H1 (cell line): ENCODE data around the gene AFF2. TPM values are rescaled to one million over a fixed set of nuclear protein-coding genes. Genes with fewer than 3 reads are reported as not detected.

Experiments used
- CTCF ChIA-PET: fragments of 300-600 bp; sonication (Branson Sonifier 250); formaldehyde crosslinking; loops from one replicate; lab custom pipeline; 2021; ENCODE audit not compliant: partially characterized antibody; lab: Charles Lee
- POLR2A ChIA-PET: fragments of 300-600 bp; sonication (Branson Sonifier 250); formaldehyde crosslinking; loops from one replicate; lab custom pipeline; 2021; ENCODE audit warnings: inconsistent platforms; ENCODE audit not compliant: partially characterized antibody; lab: Charles Lee
- DNase-seq, 2 experiments: peaks; one replicate each; pipeline versions ENCODE4 v3.0.0 to v3.0.0-alpha.2; 2010 to 2022; ENCODE audit warnings: low spot score in 2 of 2, low read depth in 1 of 2, mixed read lengths in 1 of 2
- FAIRE-seq: peaks from 2 replicates; lab custom pipeline; 2011; peaks lifted over from hg19 to GRCh38; lab: Jason Lieb, UNC
- H2AFZ ChIP-seq: 2 replicates; pipeline ENCODE4 v1.8.1; 2012; ENCODE audit warnings: low read length, inconsistent platforms
- H2AK5ac ChIP-seq: 2 replicates; pipeline ENCODE4 v1.6.1; 2013; ENCODE audit warnings: low read depth, low read length
- H2BK120ac ChIP-seq: replicated peaks from 2 replicates; pipeline ENCODE3; 2013; ENCODE audit warnings: low read depth, low read length, inconsistent platforms
- H2BK12ac ChIP-seq: 2 replicates; pipeline ENCODE4 v1.6.1; 2013; ENCODE audit warnings: low read depth, low read length
- H2BK15ac ChIP-seq: 2 replicates; pipeline ENCODE4 v1.6.1; 2013; ENCODE audit warnings: low read length
- H2BK20ac ChIP-seq: 2 replicates; pipeline ENCODE4 v1.6.1; 2013; ENCODE audit warnings: low read length
- H2BK5ac ChIP-seq: 2 replicates; pipeline ENCODE4 v1.6.1; 2013; ENCODE audit warnings: low read depth, low read length
- H3K14ac ChIP-seq: 2 replicates; pipeline ENCODE4 v1.6.1; 2013; ENCODE audit warnings: inconsistent platforms; ENCODE audit not compliant: insufficient read length
- H3K18ac ChIP-seq: 2 replicates; pipeline ENCODE4 v1.6.1; 2013; ENCODE audit warnings: low read length; ENCODE audit errors: extremely low read depth
- H3K23ac ChIP-seq: 2 replicates; pipeline ENCODE4 v1.6.1; 2013; ENCODE audit warnings: inconsistent platforms; ENCODE audit not compliant: insufficient read length
- H3K23me2 ChIP-seq: 2 replicates; pipeline ENCODE4 v1.6.1; 2013; ENCODE audit warnings: low read depth, low read length
- H3K27ac ChIP-seq: 2 replicates; pipeline ENCODE4 v1.6.1; 2011; ENCODE audit warnings: low read depth, low read length, inconsistent platforms
- H3K27me3 ChIP-seq, 4 experiments: replicated peaks in 1 of 4; 1 replicate in 1 of 4; 2 replicates in 3 of 4; pipeline versions ENCODE4 v1.6.1 to v1.8.1; 2011 to 2013; ENCODE audit warnings: low read length in 3 of 4, mild to moderate bottlenecking in 3 of 4, inconsistent platforms in 2 of 4, mixed read lengths in 2 of 4, moderate library complexity in 1 of 4; ENCODE audit not compliant: control insufficient read depth in 3 of 4, insufficient read depth in 3 of 4; ENCODE audit errors: extremely low read depth in 1 of 4
- H3K36me3 ChIP-seq, 4 experiments: 2 replicates each; pipeline versions ENCODE4 v1.6.1 to v1.8.1; 2011 to 2013; ENCODE audit warnings: mild to moderate bottlenecking in 4 of 4, low read length in 3 of 4, moderate library complexity in 2 of 4, control low read depth in 1 of 4, inconsistent platforms in 1 of 4; ENCODE audit not compliant: insufficient read depth in 4 of 4, control insufficient read depth in 2 of 4
- H3K4ac ChIP-seq: replicated peaks from 2 replicates; pipeline ENCODE3; 2013; ENCODE audit warnings: low read length, low read depth, mixed read lengths, inconsistent platforms; ENCODE audit not compliant: insufficient read length
- H3K4me1 ChIP-seq, 4 experiments: replicated peaks in 1 of 4; 1 replicate in 1 of 4; 2 replicates in 3 of 4; pipeline versions ENCODE4 v1.6.1 to v1.8.1; 2011 to 2013; ENCODE audit warnings: low read length in 3 of 4, inconsistent platforms in 2 of 4, mixed read lengths in 1 of 4; ENCODE audit not compliant: insufficient read depth in 4 of 4, control insufficient read depth in 3 of 4
- H3K4me2 ChIP-seq, 2 experiments: 2 replicates each; pipeline versions ENCODE4 v1.6.1 to v1.8.1; 2011 to 2013; ENCODE audit warnings: low read depth in 2 of 2, low read length in 2 of 2, control low read depth in 1 of 2, inconsistent platforms in 1 of 2, mild to moderate bottlenecking in 1 of 2; ENCODE audit not compliant: insufficient read depth in 1 of 2
- H3K4me3 ChIP-seq, 4 experiments: fragments of 200-600, 300-600 bp in 1 of 4; sonication (generic), shearing (Covaris generic), sonication (Bioruptor Twin) in 1 of 4; 2 replicates each; pipeline versions ENCODE4 v1.5.1 to v1.8.1; 2011 to 2016; ENCODE audit warnings: low read length in 4 of 4, low read depth in 3 of 4, control low read depth in 2 of 4, inconsistent platforms in 2 of 4, mild to moderate bottlenecking in 2 of 4, mixed read lengths in 1 of 4, moderate library complexity in 1 of 4; ENCODE audit not compliant: insufficient read depth in 2 of 4; ENCODE audit errors: extremely low read depth in 1 of 4
- H3K56ac ChIP-seq: replicated peaks from 2 replicates; pipeline ENCODE3; 2013; ENCODE audit warnings: low read depth, mild to moderate bottlenecking, mixed read lengths, low read length, inconsistent platforms; ENCODE audit not compliant: insufficient read length
- H3K79me1 ChIP-seq: 2 replicates; pipeline ENCODE4 v1.6.1; 2013; ENCODE audit warnings: low read depth, low read length, control low read depth
- H3K79me2 ChIP-seq, 2 experiments: 2 replicates each; pipeline versions ENCODE4 v1.6.1 to v1.8.1; 2012 to 2013; ENCODE audit warnings: low read length in 2 of 2, mild to moderate bottlenecking in 2 of 2, inconsistent platforms in 1 of 2; ENCODE audit not compliant: insufficient read depth in 2 of 2, control insufficient read depth in 1 of 2
- H3K9ac ChIP-seq, 4 experiments: replicated peaks in 1 of 4; 1 replicate in 1 of 4; 2 replicates in 3 of 4; pipeline versions ENCODE4 v1.6.1 to v1.8.1; 2011 to 2013; ENCODE audit warnings: low read depth in 3 of 4, low read length in 3 of 4, control low read depth in 2 of 4, mild to moderate bottlenecking in 2 of 4, moderate library complexity in 2 of 4, inconsistent platforms in 1 of 4; ENCODE audit errors: extremely low read depth in 1 of 4
- H3K9me3 ChIP-seq, 2 experiments: 2 replicates each; pipeline versions ENCODE4 v1.6.1 to v1.8.1; 2012 to 2013; ENCODE audit warnings: mild to moderate bottlenecking in 2 of 2, moderate library complexity in 2 of 2, control low read depth in 1 of 2, inconsistent platforms in 1 of 2, low read depth in 1 of 2, low read length in 1 of 2, mixed read lengths in 1 of 2; ENCODE audit not compliant: insufficient read depth in 2 of 2
- H4K20me1 ChIP-seq, 2 experiments: replicated peaks in 1 of 2; 2 replicates each; pipeline versions ENCODE3 to v1.8.1; 2011 to 2013; ENCODE audit warnings: inconsistent platforms in 2 of 2, low read length in 2 of 2, mild to moderate bottlenecking in 1 of 2; ENCODE audit not compliant: insufficient read depth in 2 of 2, control insufficient read depth in 1 of 2
- H4K5ac ChIP-seq: 2 replicates; pipeline ENCODE4 v1.6.1; 2013; ENCODE audit warnings: low read length, low read depth, mixed read lengths, inconsistent platforms; ENCODE audit not compliant: insufficient read length
- H4K8ac ChIP-seq: 2 replicates; pipeline ENCODE4 v1.8.0; 2013; ENCODE audit warnings: mild to moderate bottlenecking, moderate library complexity, low read length, inconsistent platforms; ENCODE audit not compliant: insufficient read depth; ENCODE audit errors: extremely low read depth
- H4K91ac ChIP-seq: replicated peaks from 2 replicates; pipeline ENCODE3; 2013; ENCODE audit warnings: low read length, mixed read lengths, inconsistent platforms; ENCODE audit not compliant: insufficient read length
- BACH1 ChIP-seq: IDR thresholded peaks from 2 replicates; pipeline ENCODE4 v1.6.1; 2012; ENCODE audit warnings: low read length, improper control_type of control experiment
- CREB1 ChIP-seq: IDR thresholded peaks from 2 replicates; pipeline ENCODE4 v1.6.1; 2012; ENCODE audit warnings: inconsistent platforms
- EP300 ChIP-seq, 2 experiments: IDR thresholded peaks; 1 replicate in 1 of 2; 2 replicates in 1 of 2; pipeline ENCODE4 v1.6.1; 2011 to 2012; ENCODE audit warnings: low read depth in 2 of 2, low read length in 2 of 2, mild to moderate bottlenecking in 2 of 2, borderline replicate concordance in 1 of 2, inconsistent platforms in 1 of 2, moderate library complexity in 1 of 2
- HDAC2 ChIP-seq, 2 experiments: fragments of 300-600 bp in 1 of 2; sonication (generic) in 1 of 2; IDR thresholded peaks; 2 replicates each; pipeline ENCODE4 v1.6.1; 2011 to 2012; ENCODE audit warnings: low read depth in 2 of 2, low read length in 2 of 2, mild to moderate bottlenecking in 2 of 2, moderate library complexity in 2 of 2, borderline replicate concordance in 1 of 2, inconsistent platforms in 1 of 2
- JUN ChIP-seq: IDR thresholded peaks from 2 replicates; pipeline ENCODE4 v1.6.1; 2011; ENCODE audit warnings: low read depth, mild to moderate bottlenecking, improper control_type of control experiment, low read length
- NRF1 ChIP-seq: IDR thresholded peaks from 2 replicates; pipeline ENCODE4 v1.6.1; 2011; ENCODE audit warnings: mild to moderate bottlenecking, low read depth, low read length, improper control_type of control experiment
- POLR2AphosphoS5 ChIP-seq: IDR thresholded peaks from 2 replicates; pipeline ENCODE4 v1.6.1; 2011; ENCODE audit warnings: low read depth, low read length
- RBBP5 ChIP-seq: IDR thresholded peaks from 2 replicates; pipeline ENCODE4 v1.7.1; 2012; ENCODE audit warnings: low read depth, mild to moderate bottlenecking, inconsistent platforms, low read length, moderate library complexity, borderline replicate concordance
- RFX5 ChIP-seq: IDR thresholded peaks from 2 replicates; pipeline ENCODE4 v1.6.1; 2011; ENCODE audit warnings: low read depth, low read length, improper control_type of control experiment, borderline replicate concordance
- YY1 ChIP-seq: IDR thresholded peaks from 2 replicates; pipeline ENCODE4 v1.6.1; 2011; ENCODE audit warnings: low read depth, mild to moderate bottlenecking, low read length
- ZNF274 ChIP-seq: IDR thresholded peaks from 2 replicates; pipeline ENCODE4 v1.7.0; 2012; ENCODE audit warnings: low read length, borderline replicate concordance; ENCODE audit errors: extremely low read depth
- polyA plus RNA-seq, 7 experiments: library from polyadenylated mRNA; depleted of rRNA in 3 of 7; stranded (reverse) in 5 of 7; unstranded in 2 of 7; fragments of >200 nt in 5 of 7; fragments of 200-250 nt in 2 of 7; gene quantifications; 1 replicate in 5 of 7; 2 replicates in 1 of 7; 4 replicates in 1 of 7; pipeline versions ENCODE4 v1.2.1 to v1.2.3, GENCODE V29; 2011 to 2013; ENCODE audit warnings: missing spikeins in 2 of 7, mixed read lengths in 2 of 7
- total RNA-seq: library from RNA; stranded (reverse); fragmentation: NEBNext Ultra II Directional; extraction: Animal tissue kit (Norgen Biotek cat#: 25700); gene quantifications from 2 replicates; pipeline ENCODE4 v1.2.1, GENCODE V29; 2021

AFF2 gene
- total and polyA plus RNA-seq, 2 of the 8 experiments (the other 6 are each of a cell fraction or from before 2014, with no cell fraction given): 2.0 to 7.3 TPM

DNA sequence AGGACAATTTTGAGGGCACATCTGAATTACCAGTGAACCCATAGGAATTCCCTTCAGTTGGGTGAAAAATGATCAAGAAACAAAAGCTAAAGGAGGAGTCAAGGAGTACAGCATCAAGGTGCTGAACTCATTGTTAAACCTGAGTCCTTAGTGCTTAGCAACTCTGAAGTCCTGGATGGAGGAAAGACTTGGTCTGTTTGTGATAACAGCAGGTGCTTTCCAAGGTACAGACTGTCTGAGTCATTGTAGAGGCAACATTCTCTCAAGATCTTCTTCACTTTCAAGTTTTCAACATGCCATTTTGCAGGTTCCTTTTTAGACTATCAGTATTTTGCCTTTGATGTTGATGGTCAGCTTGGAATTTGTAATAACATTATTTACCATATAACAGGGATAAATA is 293.9 kb downstream of the AFF2 start:
- no peak overlapping the region for H3K27ac ChIP-seq
- no peak overlapping the region for H3K18ac ChIP-seq
- H3K4me2 ChIP-seq: no peak overlapping the region
- no peak overlapping the region for H2BK5ac ChIP-seq
- H2BK120ac ChIP-seq: no peak overlapping the region
- TF ChIP-seq POLR2AphosphoS5 (no peak), RBBP5 (no peak), HDAC2 (IDR thresholded peaks at IDR 0.05; ENCODE audit: borderline replicate concordance in 1 of 2, low read depth in 2 of 2, low read length in 2 of 2) (no peak), ZNF274 (no peak), CREB1 (no peak), EP300 (IDR thresholded peaks at IDR 0.05; ENCODE audit: borderline replicate concordance in 1 of 2, low read depth in 2 of 2, low read length in 2 of 2) (no peak), JUN (no peak), YY1 (no peak), BACH1 (no peak), RFX5 (no peak), NRF1 (no peak)
- no peaks in the 10 kb centered on the region for H4K20me1 ChIP-seq
- H4K5ac ChIP-seq: no peak overlapping the region
- H3K56ac ChIP-seq: no peak overlapping the region
- no peaks in the 10 kb centered on the region for H3K79me2 ChIP-seq
- no peaks in the 10 kb centered on the region for H3K9me3 ChIP-seq
- H3K14ac ChIP-seq: no peak overlapping the region
- H3K23me2 ChIP-seq: no peaks in the 10 kb centered on the region
- FAIRE-seq: no peak
- no peak overlapping the region for H3K23ac ChIP-seq
- H3K4me1 ChIP-seq: no peaks in the 10 kb centered on the region
- no peak overlapping the region for H2BK20ac ChIP-seq
- H2AFZ ChIP-seq: no peak overlapping the region
- H2BK15ac ChIP-seq: no peak overlapping the region
- H3K36me3 ChIP-seq: no peaks in the 10 kb centered on the region
- H3K4ac ChIP-seq: no peak overlapping the region
- CTCF ChIA-PET: no interaction called here
- no peak overlapping the region for H2BK12ac ChIP-seq
- no peak overlapping the region for H2AK5ac ChIP-seq
- no peak overlapping the region for H4K8ac ChIP-seq
- POLR2A ChIA-PET: no interaction called here
- no peaks in the 10 kb centered on the region for H3K79me1 ChIP-seq
- H3K4me3 ChIP-seq: no peak overlapping the region
- no peak overlapping the region for H3K9ac ChIP-seq
- no peak overlapping the region for H4K91ac ChIP-seq
- no peak for DNase-seq
- H3K27me3 ChIP-seq: no peaks in the 10 kb centered on the region
